A549 (cell line): Measurements from ENCODE around the gene NINJ1. TPM values are rescaled to one million over a fixed set of nuclear protein-coding genes. Genes with fewer than 3 reads are reported as not detected.
A peak's percentile ranks its signal among the peaks of the same experiment; 100 is the strongest.

ENCODE experiments used
- ATAC-seq, 2 experiments: fragments of 200-7000 bp in 1 of 2; fragments of >200 bp in 1 of 2; cut with Nextera tagmentation in 1 of 2; cut with Tn5 transposase in 1 of 2; 3 replicates each; pipeline versions ENCODE4 v1.8.0 to v1.9.1; 2018 to 2020; ENCODE audit warnings: mild to moderate bottlenecking in 1 of 2, moderate library complexity in 1 of 2
- CTCF ChIA-PET: fragments of 300-600 bp; sonication (Branson Sonifier 250); formaldehyde crosslinking; extraction: SDS; loops from one replicate; lab custom pipeline; 2021; ENCODE audit warnings: antibody characterized with exemption, inconsistent platforms; lab: Yijun Ruan, JAX
- POLR2A ChIA-PET: fragments of 350-600 bp; formaldehyde crosslinking; extraction: SDS; loops from one replicate; lab custom pipeline; 2021; ENCODE audit warnings: antibody characterized with exemption, inconsistent platforms; lab: Yijun Ruan, JAX
- DNase-seq, 2 experiments: peaks; one replicate each; pipeline versions ENCODE4 v3.0.0 to v3.0.0-alpha.2; 2011 to 2016; ENCODE audit warnings: low read depth in 1 of 2, low spot score in 1 of 2
- FAIRE-seq: peaks from 2 replicates; lab custom pipeline; 2011; peaks lifted over from hg19 to GRCh38; lab: Jason Lieb, UNC
- H3K27ac ChIP-seq, 2 experiments: fragments of >200 bp; sonication (Bioruptor Twin); formaldehyde crosslinking; 3 replicates each; pipeline ENCODE4 v1.5.1; 2016 to 2017
- H3K4me1 ChIP-seq: fragments of >200 bp; sonication (Bioruptor Twin); formaldehyde crosslinking; 3 replicates; pipeline ENCODE4 v1.6.1; 2016
- H3K4me2 ChIP-seq: fragments of >200 bp; sonication (Bioruptor Twin); formaldehyde crosslinking; 3 replicates; pipeline ENCODE4 v1.6.1; 2016
- H3K4me3 ChIP-seq: fragments of >200 bp; sonication (Bioruptor Twin); formaldehyde crosslinking; 3 replicates; pipeline ENCODE4 v1.5.1; 2016
- H3K9me3 ChIP-seq: fragments of >200 bp; sonication (Bioruptor Twin); formaldehyde crosslinking; 3 replicates; pipeline ENCODE4 v1.6.1; 2016
- CBX2 ChIP-seq: fragments of 200-600 bp; sonication (generic); IDR thresholded peaks from 2 replicates; pipeline ENCODE4 v1.6.1; 2016; ENCODE audit warnings: low read depth, mild to moderate bottlenecking, borderline replicate concordance
- CBX8 ChIP-seq: fragments of 200-600 bp; sonication (generic); IDR thresholded peaks from 2 replicates; pipeline ENCODE4 v1.6.1; 2016
- EHF ChIP-seq: fragments of 250-450 bp; sonication (Bioruptor Pico); IDR thresholded peaks from 2 replicates; pipeline ENCODE4 v1.5.0; 2020; ENCODE audit warnings: mild to moderate bottlenecking
- FOSB ChIP-seq: fragments of 250-450 bp; sonication (Bioruptor Pico); IDR thresholded peaks from 2 replicates; pipeline ENCODE4 v1.5.0; 2020; ENCODE audit warnings: mild to moderate bottlenecking, moderate library complexity
- FOSL2 ChIP-seq, 2 experiments: fragments of 450-650 bp in 1 of 2; fragments of >200 bp in 1 of 2; sonication (Bioruptor Twin) in 1 of 2; formaldehyde crosslinking; IDR thresholded peaks; 2 replicates each; pipeline versions ENCODE4 v1.5.0 to v1.6.1; 2016 to 2020; ENCODE audit warnings: mild to moderate bottlenecking in 1 of 2, moderate library complexity in 1 of 2
- FOXS1 ChIP-seq: fragments of 250-450 bp; sonication (Bioruptor Pico); IDR thresholded peaks from 2 replicates; pipeline ENCODE4 v1.5.0; 2020; ENCODE audit warnings: mild to moderate bottlenecking, moderate library complexity
- GATA3 ChIP-seq: IDR thresholded peaks from 2 replicates; pipeline ENCODE4 v1.6.1; 2012; ENCODE audit warnings: borderline replicate concordance
- HDAC2 ChIP-seq: fragments of 200-600 bp; sonication (generic); IDR thresholded peaks from 2 replicates; pipeline ENCODE4 v1.6.1; 2016
- HEYL ChIP-seq: fragments of 250-450 bp; sonication (Bioruptor Pico); IDR thresholded peaks from 2 replicates; pipeline ENCODE4 v1.8.0; 2021; ENCODE audit warnings: mild to moderate bottlenecking, moderate library complexity
- JUN ChIP-seq, 2 experiments: fragments of >200 bp; sonication (Bioruptor Twin); formaldehyde crosslinking; IDR thresholded peaks; 2 replicates in 1 of 2; 3 replicates in 1 of 2; pipeline ENCODE4 v1.6.1; 2016 to 2017
- JUNB ChIP-seq: fragments of >200 bp; sonication (Bioruptor Twin); formaldehyde crosslinking; IDR thresholded peaks from 2 replicates; pipeline ENCODE4 v1.6.1; 2016
- MAFK ChIP-seq: fragments of 450-650 bp; IDR thresholded peaks from 2 replicates; pipeline ENCODE4 v1.6.1; 2014; ENCODE audit not compliant: partially characterized antibody
- MYC ChIP-seq: IDR thresholded peaks from 2 replicates; pipeline ENCODE4 v1.6.1; 2012; ENCODE audit warnings: mild to moderate bottlenecking, inconsistent platforms, low read length, improper control_type of control experiment, borderline replicate concordance
- NFE2L2 ChIP-seq: fragments of 150-350 bp; conservative IDR thresholded peaks from 2 replicates; pipeline ENCODE4 v1.6.1; 2014; ENCODE audit warnings: low read length
- NPAS2 ChIP-seq: fragments of 250-450 bp; sonication (Bioruptor Pico); IDR thresholded peaks from 2 replicates; pipeline ENCODE4 v1.8.0; 2022; ENCODE audit warnings: mild to moderate bottlenecking, moderate library complexity, borderline replicate concordance
- PHF8 ChIP-seq: fragments of 200-600 bp; sonication (generic); IDR thresholded peaks from 2 replicates; pipeline ENCODE4 v1.6.1; 2016; ENCODE audit warnings: low read depth, mild to moderate bottlenecking, antibody characterized with exemption, moderate library complexity, borderline replicate concordance
- POLR2AphosphoS2 ChIP-seq: conservative IDR thresholded peaks from 2 replicates; pipeline ENCODE4 v1.6.1; 2012; ENCODE audit warnings: low read length, improper control_type of control experiment, inconsistent platforms
- RAD21 ChIP-seq, 2 experiments: fragments of >200 bp in 1 of 2; sonication (Bioruptor Twin) in 1 of 2; formaldehyde crosslinking in 1 of 2; IDR thresholded peaks in 1 of 2; conservative IDR thresholded peaks in 1 of 2; 2 replicates in 1 of 2; 3 replicates in 1 of 2; pipeline ENCODE4 v1.6.1; 2012 to 2018; ENCODE audit warnings: inconsistent platforms in 1 of 2
- SMC3 ChIP-seq: fragments of >200 bp; sonication (Bioruptor Twin); formaldehyde crosslinking; IDR thresholded peaks from 3 replicates; pipeline ENCODE4 v1.6.1; 2018; ENCODE audit warnings: inconsistent platforms
- TFCP2L1 ChIP-seq: fragments of 250-450 bp; sonication (Bioruptor Pico); IDR thresholded peaks from 2 replicates; pipeline ENCODE4 v1.5.0; 2021; ENCODE audit warnings: mild to moderate bottlenecking
- TP53 ChIP-seq: fragments of 250-450 bp; sonication (Bioruptor Pico); IDR thresholded peaks from 2 replicates; pipeline ENCODE4 v1.5.0; 2021; ENCODE audit warnings: mild to moderate bottlenecking, moderate library complexity
- ZC3H11A ChIP-seq: fragments of 450-650 bp; IDR thresholded peaks from 2 replicates; pipeline ENCODE4 v1.6.1; 2014; ENCODE audit warnings: antibody characterized with exemption, mild to moderate bottlenecking
- ZFP36 ChIP-seq: fragments of 450-650 bp; IDR thresholded peaks from 2 replicates; pipeline ENCODE4 v1.6.1; 2014; ENCODE audit warnings: borderline replicate concordance; ENCODE audit not compliant: partially characterized antibody
- WGBS: methylation state at CpG from one replicate; pipeline ENCODE4 v1.1.6; 2017; ENCODE audit errors: missing lambda C conversion rate; 5-methylcytosine and 5-hydroxymethylcytosine counted together
- polyA plus RNA-seq, 4 experiments: library from polyadenylated mRNA; depleted of rRNA in 3 of 4; stranded (reverse); fragments of >200 nt; fragmentation: RNase III in 1 of 4; extraction: RNeasy Plus Mini Kit Qiagen cat#74134 plus additional on column Dnase treatment in 1 of 4; gene quantifications; 2 replicates in 3 of 4; 3 replicates in 1 of 4; pipeline ENCODE4 v1.2.3, GENCODE V29; 2011 to 2017
- TF ChIP-seq, protein P1 (sequence below): fragments of 200-600 bp; sonication (generic); IDR thresholded peaks from 2 replicates; pipeline ENCODE4 v1.6.1; 2016; ENCODE audit warnings: antibody characterized with exemption, mild to moderate bottlenecking, moderate library complexity
- TF ChIP-seq, protein P2 (sequence below): fragments of 450-650 bp; IDR thresholded peaks from 2 replicates; pipeline ENCODE4 v1.6.1; 2014; ENCODE audit warnings: antibody characterized with exemption
- TF ChIP-seq, protein P3 (sequence below): IDR thresholded peaks from 2 replicates; pipeline ENCODE4 v1.6.1; 2012
- TF ChIP-seq, protein P4 (sequence below): fragments of >200 bp; sonication (Bioruptor Twin); formaldehyde crosslinking; IDR thresholded peaks from 3 replicates; pipeline ENCODE4 v1.5.1; 2016

The NINJ1 gene
- polyA plus RNA-seq, 2 of the 4 experiments (the other 2 are of a cell fraction): 27.0 to 60.4 TPM

- CTCF ChIA-PET: interaction anchor here (0.7 to 9.9 kb wide), 5 partner anchors 7 to 194 kb away, joined by 3 to 116 read pairs (median 24); partner anchors contain the start of gene NINJ1
- H3K9me3 ChIP-seq: no peaks in the 10 kb centered on the region
- no peak overlapping the region for H3K4me2 ChIP-seq
- FAIRE-seq (no peak), ATAC-seq (no peak), DNase-seq (no peak)
- peaks cover 54% of the 10 kb centered on the region for H3K4me1 ChIP-seq
- POLR2A ChIA-PET: no interaction called here
- H3K4me3 ChIP-seq: no peak overlapping the region
- no peak for TF ChIP-seq GATA3
- no peak for TF ChIP-seq CBX2
- no peak for TF ChIP-seq CBX8
- no peak for TF ChIP-seq PHF8
- TF ChIP-seq, protein P1, sequence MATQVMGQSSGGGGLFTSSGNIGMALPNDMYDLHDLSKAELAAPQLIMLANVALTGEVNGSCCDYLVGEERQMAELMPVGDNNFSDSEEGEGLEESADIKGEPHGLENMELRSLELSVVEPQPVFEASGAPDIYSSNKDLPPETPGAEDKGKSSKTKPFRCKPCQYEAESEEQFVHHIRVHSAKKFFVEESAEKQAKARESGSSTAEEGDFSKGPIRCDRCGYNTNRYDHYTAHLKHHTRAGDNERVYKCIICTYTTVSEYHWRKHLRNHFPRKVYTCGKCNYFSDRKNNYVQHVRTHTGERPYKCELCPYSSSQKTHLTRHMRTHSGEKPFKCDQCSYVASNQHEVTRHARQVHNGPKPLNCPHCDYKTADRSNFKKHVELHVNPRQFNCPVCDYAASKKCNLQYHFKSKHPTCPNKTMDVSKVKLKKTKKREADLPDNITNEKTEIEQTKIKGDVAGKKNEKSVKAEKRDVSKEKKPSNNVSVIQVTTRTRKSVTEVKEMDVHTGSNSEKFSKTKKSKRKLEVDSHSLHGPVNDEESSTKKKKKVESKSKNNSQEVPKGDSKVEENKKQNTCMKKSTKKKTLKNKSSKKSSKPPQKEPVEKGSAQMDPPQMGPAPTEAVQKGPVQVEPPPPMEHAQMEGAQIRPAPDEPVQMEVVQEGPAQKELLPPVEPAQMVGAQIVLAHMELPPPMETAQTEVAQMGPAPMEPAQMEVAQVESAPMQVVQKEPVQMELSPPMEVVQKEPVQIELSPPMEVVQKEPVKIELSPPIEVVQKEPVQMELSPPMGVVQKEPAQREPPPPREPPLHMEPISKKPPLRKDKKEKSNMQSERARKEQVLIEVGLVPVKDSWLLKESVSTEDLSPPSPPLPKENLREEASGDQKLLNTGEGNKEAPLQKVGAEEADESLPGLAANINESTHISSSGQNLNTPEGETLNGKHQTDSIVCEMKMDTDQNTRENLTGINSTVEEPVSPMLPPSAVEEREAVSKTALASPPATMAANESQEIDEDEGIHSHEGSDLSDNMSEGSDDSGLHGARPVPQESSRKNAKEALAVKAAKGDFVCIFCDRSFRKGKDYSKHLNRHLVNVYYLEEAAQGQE: no peak
- TF ChIP-seq HDAC2: no peak
- no peak for TF ChIP-seq FOSL2 (IDR thresholded peaks at IDR 0.05)
- TF ChIP-seq FOSL2 (CRISPR knock-in tag; IDR thresholded peaks at IDR 0.05): no peak
- TF ChIP-seq JUN (IDR thresholded peaks at IDR 0.05): no peak
- TF ChIP-seq, protein P2, sequence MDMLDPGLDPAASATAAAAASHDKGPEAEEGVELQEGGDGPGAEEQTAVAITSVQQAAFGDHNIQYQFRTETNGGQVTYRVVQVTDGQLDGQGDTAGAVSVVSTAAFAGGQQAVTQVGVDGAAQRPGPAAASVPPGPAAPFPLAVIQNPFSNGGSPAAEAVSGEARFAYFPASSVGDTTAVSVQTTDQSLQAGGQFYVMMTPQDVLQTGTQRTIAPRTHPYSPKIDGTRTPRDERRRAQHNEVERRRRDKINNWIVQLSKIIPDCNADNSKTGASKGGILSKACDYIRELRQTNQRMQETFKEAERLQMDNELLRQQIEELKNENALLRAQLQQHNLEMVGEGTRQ: no peak
- TF ChIP-seq FOXS1 (CRISPR knock-in tag): no peak
- TF ChIP-seq NFE2L2: no peak
- TF ChIP-seq JUNB: no peak
- no peak for TF ChIP-seq POLR2AphosphoS2
- no peak for TF ChIP-seq FOSB (CRISPR knock-in tag)
- TF ChIP-seq HEYL: no peak
- TF ChIP-seq, protein P3, sequence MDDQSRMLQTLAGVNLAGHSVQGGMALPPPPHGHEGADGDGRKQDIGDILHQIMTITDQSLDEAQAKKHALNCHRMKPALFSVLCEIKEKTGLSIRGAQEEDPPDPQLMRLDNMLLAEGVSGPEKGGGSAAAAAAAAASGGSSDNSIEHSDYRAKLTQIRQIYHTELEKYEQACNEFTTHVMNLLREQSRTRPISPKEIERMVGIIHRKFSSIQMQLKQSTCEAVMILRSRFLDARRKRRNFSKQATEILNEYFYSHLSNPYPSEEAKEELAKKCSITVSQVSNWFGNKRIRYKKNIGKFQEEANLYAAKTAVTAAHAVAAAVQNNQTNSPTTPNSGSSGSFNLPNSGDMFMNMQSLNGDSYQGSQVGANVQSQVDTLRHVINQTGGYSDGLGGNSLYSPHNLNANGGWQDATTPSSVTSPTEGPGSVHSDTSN: no peak
- no peak for TF ChIP-seq TP53
- TF ChIP-seq MAFK: no peak
- no peak for TF ChIP-seq SMC3
- peak overlapping the region in 1 of 2 experiments; percentile 81; a peak in 3 of 6 replicates for H3K27ac ChIP-seq
- WGBS: 84% methylated on average over 17 of the region's 18 CpGs
Measured at GRCh38 chr9:93111371-93112115, 22.5 kb downstream of the NINJ1 start.

DNA sequence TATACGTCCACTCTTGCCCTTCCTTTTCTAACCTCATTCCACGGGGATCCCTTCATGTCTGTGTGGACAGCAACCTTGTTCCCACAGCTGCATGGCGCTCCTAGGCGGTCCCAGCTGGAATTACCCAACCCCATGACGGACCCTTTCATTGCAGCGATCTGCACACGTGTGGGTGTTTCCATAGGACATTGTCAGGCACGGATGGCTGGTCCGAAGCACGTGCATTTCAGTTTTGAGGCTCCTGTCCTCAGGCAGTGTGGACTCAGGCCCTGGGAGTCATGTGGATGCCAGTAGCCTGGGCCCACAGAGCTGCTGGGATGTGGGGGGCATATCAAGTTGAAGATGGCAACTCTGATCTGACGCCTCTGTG is 23.1 kb downstream of the NINJ1 start:
- TF ChIP-seq ZC3H11A (no peak), ZFP36 (no peak), HDAC2 (no peak), HEYL (no peak), JUN (IDR thresholded peaks at IDR 0.05) (no peak), RAD21 (conservative IDR thresholded peaks at IDR 0.05 in 1 of 2, IDR thresholded peaks at IDR 0.05 in 1 of 2) (no peak), NPAS2 (CRISPR knock-in tag) (no peak), MYC (no peak), TFCP2L1 (CRISPR knock-in tag) (no peak), EHF (no peak), FOSB (CRISPR knock-in tag) (no peak)
- TF ChIP-seq, protein P4, sequence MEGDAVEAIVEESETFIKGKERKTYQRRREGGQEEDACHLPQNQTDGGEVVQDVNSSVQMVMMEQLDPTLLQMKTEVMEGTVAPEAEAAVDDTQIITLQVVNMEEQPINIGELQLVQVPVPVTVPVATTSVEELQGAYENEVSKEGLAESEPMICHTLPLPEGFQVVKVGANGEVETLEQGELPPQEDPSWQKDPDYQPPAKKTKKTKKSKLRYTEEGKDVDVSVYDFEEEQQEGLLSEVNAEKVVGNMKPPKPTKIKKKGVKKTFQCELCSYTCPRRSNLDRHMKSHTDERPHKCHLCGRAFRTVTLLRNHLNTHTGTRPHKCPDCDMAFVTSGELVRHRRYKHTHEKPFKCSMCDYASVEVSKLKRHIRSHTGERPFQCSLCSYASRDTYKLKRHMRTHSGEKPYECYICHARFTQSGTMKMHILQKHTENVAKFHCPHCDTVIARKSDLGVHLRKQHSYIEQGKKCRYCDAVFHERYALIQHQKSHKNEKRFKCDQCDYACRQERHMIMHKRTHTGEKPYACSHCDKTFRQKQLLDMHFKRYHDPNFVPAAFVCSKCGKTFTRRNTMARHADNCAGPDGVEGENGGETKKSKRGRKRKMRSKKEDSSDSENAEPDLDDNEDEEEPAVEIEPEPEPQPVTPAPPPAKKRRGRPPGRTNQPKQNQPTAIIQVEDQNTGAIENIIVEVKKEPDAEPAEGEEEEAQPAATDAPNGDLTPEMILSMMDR: no peak
- FAIRE-seq: no peak
- ATAC-seq: no peak
- Histone ChIP-seq H3K27ac (peak overlapping the region in 1 of 2 experiments; percentile 81; a peak in 1 of 6 replicates), H3K9me3 (no peaks in the 10 kb centered on the region), H3K4me1 (peaks cover 49% of the 10 kb centered on the region), H3K4me2 (no peak overlapping the region), H3K4me3 (no peak overlapping the region)
- CTCF ChIA-PET: interaction anchor here (1.0 to 9.9 kb wide), 6 partner anchors 8 to 195 kb away, joined by 3 to 116 read pairs (median 46); no protein-coding TSS in a partner anchor
- 98% methylated on average over 11 of the region's 11 CpGs for WGBS
- no peak for DNase-seq
- POLR2A ChIA-PET: no interaction called here
